Ascending aorta (tissue), 2 donors: Measurements from ENCODE around the gene ABCA7. TPM values are rescaled to one million over a fixed set of nuclear protein-coding genes. Genes with fewer than 3 reads are reported as not detected.

Source experiments
- DNase-seq, 2 donors: peaks; one replicate each; pipeline ENCODE4 v3.0.0-alpha.2; 2019; ENCODE audit warnings: low spot score in 2 of 2
- H3K27ac ChIP-seq, 2 donors: fragments of 200-600 bp; sonication (generic); one replicate each; pipeline ENCODE4 v1.5.1; 2016 to 2017; ENCODE audit warnings: mild to moderate bottlenecking in 1 of 2
- H3K27me3 ChIP-seq: fragments of 200-600 bp; sonication (generic); one replicate; pipeline ENCODE4 v1.5.1; 2017
- H3K36me3 ChIP-seq, 2 donors: fragments of 200-600 bp; sonication (generic); one replicate each; pipeline ENCODE4 v1.5.1; 2016
- H3K4me1 ChIP-seq, 2 donors: fragments of 200-600 bp; sonication (generic); one replicate each; pipeline ENCODE4 v1.5.1; 2016 to 2017; ENCODE audit warnings: mild to moderate bottlenecking in 1 of 2
- H3K4me3 ChIP-seq, 2 donors: fragments of 200-600 bp; sonication (generic); one replicate each; pipeline ENCODE4 v1.5.1; 2016 to 2017; ENCODE audit warnings: mild to moderate bottlenecking in 1 of 2
- H3K9me3 ChIP-seq, 2 donors: fragments of 200-600 bp; sonication (generic); one replicate each; pipeline ENCODE4 v1.5.1; 2016
- CTCF ChIP-seq, 3 experiments: fragments of 200-600 bp in 2 of 3; fragments of 450-650 bp in 1 of 3; sonication (generic) in 2 of 3; IDR thresholded peaks; one replicate each; pipeline ENCODE4 v1.5.1; 2016 to 2019; ENCODE audit warnings: antibody characterized with exemption in 3 of 3, mild to moderate bottlenecking in 1 of 3, moderate library complexity in 1 of 3
- intact Hi-C: fragments of 100-400 bp; cut with DNase I; formaldehyde crosslinking; loops from one replicate; pipeline ENCODE4 v1.15.1; 2023
- total RNA-seq: library from RNA; depleted of rRNA; stranded (reverse); fragments of >200 nt; gene quantifications from one replicate; pipeline ENCODE4 v1.1.0, GENCODE V29; 2016

Gene ABCA7
- total RNA-seq, 1 donor from 2014 or later, result 96.6 TPM

- DNase-seq, result no peak
- Histone ChIP-seq H3K36me3 (peaks cover 1 to 17% of the 10 kb centered on the region in 2 donors), H3K4me3 (no peak overlapping the region), H3K4me1 (no peaks in the 10 kb centered on the region), H3K27ac (no peak overlapping the region), H3K9me3 (no peaks in the 10 kb centered on the region), H3K27me3 (no peaks in the 10 kb centered on the region)
- TF ChIP-seq CTCF (IDR thresholded peaks at IDR 0.05), result no peak
- intact Hi-C loops, result no loop called here
Measured at GRCh38 chr19:1082928-1083816, 43.3 kb downstream of the ABCA7 start.

GRCh38 chr19:1084024-1084868 is 44.3 kb downstream of the ABCA7 start:
- Histone ChIP-seq H3K27me3 (no peaks in the 10 kb centered on the region), H3K36me3 (peaks cover 7 to 28% of the 10 kb centered on the region in 2 donors), H3K4me1 (peaks cover 0 to under 1% of the 10 kb centered on the region in 2 donors), H3K27ac (no peak overlapping the region), H3K9me3 (no peaks in the 10 kb centered on the region), H3K4me3 (no peak overlapping the region)
- TF ChIP-seq CTCF (IDR thresholded peaks at IDR 0.05), result no peak
- DNase-seq, result no peak
- intact Hi-C loops, result no loop called here

- H3K4me3 ChIP-seq, result no peak overlapping the region
- no peak for TF ChIP-seq CTCF (IDR thresholded peaks at IDR 0.05)
- no peak for DNase-seq
- H3K9me3 ChIP-seq, result no peaks in the 10 kb centered on the region
- intact Hi-C loops, result no loop called here
- H3K27me3 ChIP-seq, result no peaks in the 10 kb centered on the region
- peaks cover 0 to 3% of the 10 kb centered on the region in 2 donors for H3K4me1 ChIP-seq
- peaks cover 13 to 36% of the 10 kb centered on the region in 2 donors for H3K36me3 ChIP-seq
- no peak overlapping the region for H3K27ac ChIP-seq
Measured at GRCh38 chr19:1085053-1085658, 45.2 kb downstream of the ABCA7 start.

- Histone ChIP-seq H3K4me1 (peaks cover 0 to 3% of the 10 kb centered on the region in 2 donors), H3K4me3 (no peak overlapping the region), H3K9me3 (no peaks in the 10 kb centered on the region), H3K36me3 (peaks cover 20 to 41% of the 10 kb centered on the region in 2 donors), H3K27ac (no peak overlapping the region), H3K27me3 (no peaks in the 10 kb centered on the region)
- intact Hi-C loops, result no loop called here
- no peak for TF ChIP-seq CTCF (IDR thresholded peaks at IDR 0.05)
- DNase-seq, result no peak
Measured at GRCh38 chr19:1085676-1086442, 46.0 kb downstream of the ABCA7 start.

- H3K4me1 ChIP-seq, result peaks cover 0 to 3% of the 10 kb centered on the region in 2 donors
- intact Hi-C loops, result no loop called here
- H3K36me3 ChIP-seq, result peaks cover 28 to 49% of the 10 kb centered on the region in 2 donors
- H3K27ac ChIP-seq, result no peak overlapping the region
- no peaks in the 10 kb centered on the region for H3K9me3 ChIP-seq
- DNase-seq, result no peak
- TF ChIP-seq CTCF (IDR thresholded peaks at IDR 0.05), result no peak
- no peak overlapping the region for H3K4me3 ChIP-seq
- H3K27me3 ChIP-seq, result no peaks in the 10 kb centered on the region
Measured at GRCh38 chr19:1086613-1087012, 46.7 kb downstream of the ABCA7 start.
